ENCODE results near the gene GPRC5D.
A peak's percentile ranks its signal among the peaks of the same experiment; 100 is the strongest.

GPRC5D gene

DNA sequence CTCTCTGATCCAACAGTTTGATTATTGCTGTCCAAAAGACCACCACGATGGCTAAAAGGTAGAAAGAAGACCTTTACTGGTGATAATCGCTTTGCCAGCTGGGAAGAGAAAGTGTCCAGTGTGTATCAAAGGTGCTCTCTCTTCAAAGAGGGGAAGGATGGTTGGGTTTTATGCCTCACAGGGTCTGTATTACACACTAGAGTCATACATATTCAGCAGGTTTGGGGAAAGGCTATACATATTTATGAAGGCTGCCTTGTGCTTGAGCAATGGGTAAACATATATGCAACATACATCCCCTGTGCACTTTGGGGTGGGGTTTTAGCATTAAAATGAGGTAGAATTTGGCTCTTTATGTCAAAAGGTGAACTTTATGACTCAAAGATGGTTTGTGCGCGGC is 18.2 kb downstream of the GPRC5D start:
- no peak for DNase-seq

DNA sequence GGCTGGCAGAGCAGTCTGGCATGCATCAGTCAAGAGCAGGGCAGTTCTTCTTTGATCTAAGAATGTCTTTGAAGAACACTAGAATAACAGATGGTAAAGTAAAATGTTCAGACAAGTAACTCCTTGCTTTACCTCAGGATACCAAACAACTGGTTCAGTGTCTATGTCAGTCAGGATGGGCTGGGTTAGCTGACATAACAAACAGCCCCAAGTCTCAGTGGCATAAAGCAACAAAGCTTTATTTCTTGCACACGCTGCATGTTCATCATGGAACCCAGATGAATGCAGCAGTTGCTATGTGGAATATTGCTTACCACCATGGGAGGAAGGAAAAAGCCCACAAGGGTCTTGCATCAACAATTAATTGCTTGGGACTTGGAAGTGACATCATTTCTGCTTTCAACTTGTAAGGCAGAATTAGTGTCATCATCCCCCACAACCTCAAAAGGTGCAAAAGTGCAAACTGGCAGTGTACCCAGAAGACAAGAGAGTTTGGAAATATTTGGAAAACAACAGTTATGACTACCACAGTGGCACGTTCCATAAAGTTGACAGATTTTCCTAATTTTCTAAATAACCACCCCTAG is 21.2 kb downstream of the GPRC5D start:
- DNase-seq, result no peak

DNA sequence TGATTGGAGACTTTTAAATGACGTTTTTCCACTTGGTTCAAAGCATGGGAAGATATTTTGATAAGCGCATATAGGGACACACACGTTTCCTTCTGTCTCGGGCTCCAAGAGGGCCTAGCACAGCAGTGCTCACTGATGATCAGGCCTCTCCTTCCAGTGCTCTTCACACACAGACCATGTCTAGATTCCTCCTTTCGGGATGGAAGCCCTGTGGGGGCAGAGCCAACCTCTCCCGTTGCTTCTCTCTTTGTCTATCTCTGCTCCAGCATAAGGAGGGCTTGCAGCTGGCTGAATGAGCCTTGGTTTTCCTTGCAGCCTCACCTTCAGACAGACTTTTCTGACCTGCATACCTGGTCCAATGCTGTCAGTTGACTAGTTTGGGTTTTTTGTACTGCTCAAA is 22.3 kb downstream of the GPRC5D start:
- DNase-seq, result no peak

DNA sequence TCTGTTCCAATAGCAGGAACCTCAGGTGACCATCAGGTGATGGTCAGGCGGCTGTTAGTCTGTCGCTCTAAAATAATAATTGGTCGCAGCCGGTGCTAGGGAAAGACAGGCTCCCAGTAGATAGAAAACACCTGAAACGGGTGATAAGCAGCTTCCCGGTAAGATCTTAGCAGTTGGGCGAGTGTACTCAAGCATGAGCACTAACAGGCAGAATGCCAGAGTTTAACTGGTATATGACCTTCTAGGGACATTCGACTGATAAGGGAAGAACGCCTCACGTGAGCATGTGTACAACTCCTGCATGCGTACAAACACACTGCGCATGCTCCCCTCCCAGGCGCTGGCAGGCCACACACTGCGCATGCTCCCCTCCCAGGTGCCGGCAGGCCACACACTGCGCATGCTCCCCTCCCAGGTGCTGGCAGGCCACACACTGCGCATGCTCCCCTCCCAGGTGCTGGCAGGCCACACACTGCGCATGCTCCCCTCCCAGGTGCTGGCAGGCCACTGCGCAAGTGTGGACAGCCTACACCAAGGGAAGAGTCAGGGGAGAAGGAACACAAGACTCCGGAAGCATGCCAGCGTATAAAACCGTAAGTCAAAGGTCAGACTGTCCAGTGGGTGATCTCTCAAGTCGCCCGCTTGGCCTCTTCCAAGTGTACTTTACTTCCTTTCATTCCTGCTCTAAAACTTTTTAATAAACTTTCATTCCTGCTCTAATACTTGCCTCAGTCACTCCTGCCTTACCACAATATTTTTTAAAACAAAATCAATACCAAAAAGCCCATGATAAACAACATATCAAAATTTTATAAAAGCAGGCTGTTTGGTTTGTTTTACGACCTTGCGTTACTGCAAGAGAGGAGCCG is 24.5 kb downstream of the GPRC5D start:
- DNase-seq, result peak; percentile 68 to 71

DNA sequence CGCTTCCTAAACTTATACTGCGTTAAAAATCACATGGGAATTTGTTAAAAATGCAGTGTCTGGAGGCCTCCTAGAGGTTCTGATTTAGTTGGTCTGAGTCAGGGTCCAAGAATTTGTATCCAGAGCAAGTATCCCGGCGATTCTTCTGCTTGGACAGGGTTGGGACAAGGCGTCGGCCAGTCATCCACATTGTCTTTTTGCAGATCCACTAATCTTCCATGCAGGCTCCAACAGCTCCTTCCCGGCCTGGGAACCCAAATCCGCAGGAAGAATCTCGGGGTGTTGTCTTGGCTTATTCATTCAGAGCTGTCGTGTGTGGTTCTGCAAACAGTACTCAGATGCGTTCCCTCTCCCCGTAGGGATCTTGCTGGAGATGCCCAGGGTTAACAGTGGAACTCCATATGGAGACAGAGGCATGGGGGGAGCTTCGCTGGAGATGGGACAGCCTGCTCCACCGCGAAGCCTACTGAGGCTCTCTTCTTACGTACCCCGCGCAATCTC is 25.3 kb downstream of the GPRC5D start:
- no peak for DNase-seq

DNA sequence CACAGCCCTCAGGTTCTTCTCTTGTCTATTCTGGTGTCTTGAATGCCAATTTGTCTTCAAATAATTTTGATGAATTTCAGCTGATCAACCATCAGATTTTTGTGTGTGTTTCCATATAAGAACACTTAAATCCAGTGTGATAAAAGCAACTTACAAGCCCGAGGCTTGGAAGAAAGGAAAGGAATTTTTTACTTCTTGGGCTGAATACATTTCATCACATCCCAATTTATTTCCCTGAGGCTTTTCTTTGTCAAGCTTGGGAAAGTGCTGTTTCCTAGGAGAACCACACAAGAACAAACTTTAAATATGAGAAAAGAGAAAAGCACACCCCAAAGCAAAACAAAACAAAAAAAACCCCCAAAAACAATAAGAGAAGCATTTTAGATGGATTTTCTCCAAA is 26.6 kb downstream of the GPRC5D start:
- no peak for DNase-seq

DNA sequence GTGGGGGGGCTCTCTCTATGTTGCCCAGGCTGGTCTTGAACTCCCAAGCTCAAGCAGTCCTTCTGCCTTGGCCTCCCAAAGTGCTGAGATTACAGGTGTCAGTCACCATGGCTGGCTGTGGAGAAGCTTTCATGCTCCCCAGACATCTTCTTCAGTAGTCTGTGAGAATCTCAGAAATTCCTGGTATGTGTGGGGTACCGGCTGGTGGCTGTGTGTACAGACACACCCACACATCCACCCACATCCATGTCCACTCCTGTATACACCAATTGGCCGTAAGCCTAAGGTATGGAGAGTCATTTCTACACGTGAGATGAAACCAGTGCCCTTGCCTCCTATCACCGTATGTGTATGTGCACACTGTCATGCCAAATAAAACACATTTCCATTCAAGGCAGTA is 27.8 kb downstream of the GPRC5D start:
- no peak for DNase-seq

DNA sequence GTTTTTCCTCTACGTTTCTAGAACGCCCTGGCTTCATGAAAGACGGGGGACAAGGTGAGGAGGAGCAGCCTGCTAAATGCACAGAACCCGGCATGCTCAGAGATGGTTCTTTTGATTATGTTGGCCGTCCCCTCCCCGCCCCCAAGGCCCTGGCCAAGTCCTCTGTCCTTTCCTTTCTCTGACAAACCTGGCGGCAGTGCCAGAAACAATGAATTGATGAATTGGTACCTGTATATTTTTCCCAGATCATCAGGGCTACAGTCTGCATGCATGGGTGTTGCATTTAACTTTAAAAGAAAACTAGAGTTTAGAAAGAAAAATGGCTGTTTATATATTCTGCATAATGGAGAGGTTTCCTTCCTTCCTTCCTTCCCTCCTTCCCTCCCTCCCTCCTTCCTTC is 29.0 kb downstream of the GPRC5D start:
- DNase-seq, result no peak

DNA sequence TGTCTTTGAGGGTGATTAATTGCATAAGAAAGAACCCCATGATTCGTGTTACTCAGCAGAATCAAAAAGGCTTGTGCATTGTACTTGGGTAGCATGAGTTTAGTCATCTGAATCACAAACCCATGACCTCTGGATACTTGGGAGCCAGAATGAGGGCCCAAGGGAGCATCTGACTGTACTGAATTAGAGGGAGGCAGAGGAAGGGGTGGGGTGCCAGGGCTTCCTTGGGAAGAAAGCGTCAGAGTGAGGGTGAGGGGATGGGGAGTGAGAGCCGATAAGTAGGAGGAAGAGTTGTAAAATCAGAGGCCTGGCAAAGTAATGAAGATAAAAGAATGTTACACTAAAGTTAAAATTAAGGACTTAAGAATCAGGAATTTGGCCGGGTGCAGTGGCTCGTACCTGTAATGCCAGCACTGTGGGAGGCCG is 29.8 kb downstream of the GPRC5D start:
- no peak for DNase-seq

DNA sequence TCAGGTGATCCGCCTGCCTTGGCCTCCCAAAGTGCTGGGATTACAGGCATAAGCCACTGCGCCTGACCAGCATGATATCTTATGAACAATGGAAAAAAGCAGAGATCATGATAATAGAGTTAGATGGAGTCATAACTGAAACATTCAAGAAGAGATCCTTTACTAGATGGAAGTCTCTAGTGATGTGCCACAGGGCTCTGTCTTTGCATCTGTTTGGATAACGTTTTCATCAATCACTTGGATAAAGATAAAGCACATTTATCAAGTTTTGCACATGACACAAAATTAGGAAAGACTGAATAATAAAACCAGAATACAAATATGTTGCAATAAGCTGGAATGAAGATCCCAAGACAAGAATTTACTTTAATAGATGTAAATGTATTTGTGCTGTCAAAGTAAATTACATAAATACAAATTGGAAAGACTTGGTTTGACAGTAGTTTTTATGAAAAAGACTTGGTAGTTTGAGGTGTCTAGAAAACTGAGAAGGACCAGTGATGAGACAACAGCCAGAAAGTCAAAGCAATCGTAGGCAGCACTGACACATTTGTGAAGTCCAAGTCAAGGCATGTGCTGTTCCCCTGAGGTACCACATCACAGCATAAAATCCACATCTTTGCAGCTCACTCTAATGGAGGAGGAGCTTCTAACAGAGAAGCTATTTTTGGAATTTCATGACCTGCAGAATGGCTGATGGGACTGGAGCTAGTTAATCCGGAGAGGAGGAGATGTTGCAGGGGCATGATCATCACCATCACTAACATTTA is 32.1 kb downstream of the GPRC5D start:
- no peak for DNase-seq

DNA sequence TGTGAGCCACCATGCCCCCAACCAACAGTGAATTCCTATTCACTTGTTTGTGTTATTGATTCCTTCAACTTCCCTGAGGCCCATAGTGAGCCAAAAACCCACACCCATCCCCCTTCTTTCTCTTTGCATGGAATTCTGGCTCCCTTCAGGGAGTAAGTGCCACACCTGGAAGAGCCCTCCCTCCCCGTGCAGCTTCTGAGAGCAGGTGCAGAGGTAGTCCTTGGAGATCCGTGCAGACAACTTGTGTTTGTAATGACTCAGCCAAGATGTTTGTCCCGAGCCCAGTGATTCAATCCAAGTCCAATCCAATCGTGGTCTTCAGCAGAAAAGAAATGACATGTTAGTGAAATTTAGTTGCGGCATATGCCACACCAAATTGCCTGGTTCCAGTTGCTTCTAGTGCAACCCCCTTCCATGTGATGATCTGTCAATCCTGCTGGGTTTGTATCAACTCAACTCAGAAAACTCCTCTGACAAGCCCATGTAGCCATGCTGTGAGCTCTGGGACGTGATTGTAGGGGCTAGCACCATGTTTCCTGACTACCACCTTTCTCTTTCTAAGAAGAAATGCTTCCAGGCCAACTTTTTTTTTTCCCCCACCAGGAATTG is 33.1 kb downstream of the GPRC5D start:
- no peak for DNase-seq

DNA sequence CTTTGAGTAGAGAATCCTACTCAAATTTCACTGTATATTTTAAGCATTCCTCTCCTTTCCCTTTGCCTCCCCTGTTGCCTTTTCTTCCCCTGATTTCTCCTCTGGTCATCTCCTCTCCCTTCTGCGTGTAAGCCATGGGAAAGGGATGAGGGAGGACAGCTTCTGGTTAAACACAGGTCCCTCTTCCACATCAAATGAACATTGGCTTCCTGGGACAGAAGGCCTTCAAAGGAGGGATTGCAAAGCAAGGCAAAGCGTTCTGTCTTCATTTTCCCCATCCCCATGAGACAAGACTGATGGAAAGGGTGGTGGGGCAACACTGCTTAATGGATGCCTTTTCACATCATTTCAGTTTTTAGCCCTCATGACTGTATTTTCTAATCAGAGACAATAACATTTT is 34.5 kb downstream of the GPRC5D start:
- DNase-seq, result no peak

DNA sequence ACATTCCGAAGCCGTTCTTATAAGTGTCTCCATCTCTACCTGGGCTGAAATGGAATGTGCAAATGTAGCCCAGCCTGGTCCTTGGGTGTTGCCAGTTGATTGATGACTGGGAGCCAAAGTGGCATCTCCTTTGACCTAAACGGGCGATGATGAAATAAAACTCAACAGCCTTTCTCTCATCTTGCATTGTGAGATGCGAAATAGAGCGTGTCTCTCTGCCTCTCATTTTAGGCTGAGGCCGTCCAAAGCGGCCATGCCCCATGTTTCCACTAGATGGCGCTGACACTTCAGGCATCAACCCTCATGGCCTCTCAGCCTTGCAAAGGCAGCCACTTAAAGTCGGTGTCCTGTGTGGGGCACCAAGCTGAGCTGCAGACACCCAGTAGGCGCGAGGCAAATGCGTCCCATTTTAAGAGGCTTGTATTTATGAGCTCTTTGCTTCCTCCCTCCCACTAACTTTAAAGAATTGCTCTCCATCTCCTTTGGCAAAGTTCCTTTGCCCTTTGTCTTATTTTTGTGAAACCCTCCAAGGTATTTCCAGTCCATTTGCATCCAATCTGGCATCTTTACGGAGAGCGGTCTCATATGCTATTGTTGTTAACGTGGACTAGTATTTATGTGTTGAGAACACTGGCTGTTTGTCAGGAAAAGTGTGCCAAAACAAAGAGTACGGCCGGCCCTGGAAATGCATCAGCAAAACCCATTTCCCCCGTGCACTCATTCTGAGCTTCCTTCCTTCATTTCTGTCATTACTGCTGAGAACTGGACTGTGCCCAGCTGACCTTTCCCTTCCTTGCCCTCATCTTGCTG is 35.6 kb downstream of the GPRC5D start:
- DNase-seq, result peak; percentile 80 to 86

DNA sequence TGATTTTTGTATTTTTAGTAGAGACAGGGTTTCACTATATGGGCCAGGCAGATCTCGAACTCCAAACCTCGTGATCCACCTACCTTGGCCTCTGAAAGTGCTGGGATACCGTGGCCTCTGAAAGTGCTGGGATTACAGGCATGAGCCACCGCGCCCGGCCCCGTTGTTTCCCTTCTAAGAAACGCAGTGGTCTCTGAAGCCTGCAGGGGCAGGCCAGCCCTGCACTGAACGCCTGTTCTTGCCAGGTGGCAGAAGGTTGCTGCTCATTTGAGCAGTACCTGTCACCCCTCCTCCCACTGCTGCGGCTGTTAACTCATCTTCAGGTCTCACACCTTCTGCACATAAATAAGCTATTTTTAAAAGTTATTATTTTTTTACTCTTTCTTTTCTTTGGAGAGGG is 36.3 kb downstream of the GPRC5D start:
- no peak for DNase-seq

DNA sequence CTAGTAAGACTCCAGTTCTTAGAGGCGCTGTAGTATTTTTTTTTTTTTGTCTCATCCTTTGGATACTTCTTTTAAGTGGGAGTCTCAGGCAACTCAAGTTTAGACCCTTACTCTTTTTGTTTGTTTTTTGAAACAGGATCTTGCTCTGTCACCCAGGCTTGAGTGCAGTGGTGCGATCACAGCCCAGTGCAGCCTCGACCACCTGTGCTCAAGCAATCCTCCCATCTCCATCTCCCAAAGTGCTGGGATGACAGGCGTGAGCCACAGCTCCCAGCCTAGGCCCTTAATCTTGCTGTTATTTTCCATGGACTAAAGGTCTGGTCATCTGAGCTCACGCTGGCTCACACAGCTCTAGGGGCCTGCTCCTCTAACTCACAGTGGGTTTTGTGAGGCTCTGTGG is 39.3 kb downstream of the GPRC5D start:
- no peak for DNase-seq

DNA sequence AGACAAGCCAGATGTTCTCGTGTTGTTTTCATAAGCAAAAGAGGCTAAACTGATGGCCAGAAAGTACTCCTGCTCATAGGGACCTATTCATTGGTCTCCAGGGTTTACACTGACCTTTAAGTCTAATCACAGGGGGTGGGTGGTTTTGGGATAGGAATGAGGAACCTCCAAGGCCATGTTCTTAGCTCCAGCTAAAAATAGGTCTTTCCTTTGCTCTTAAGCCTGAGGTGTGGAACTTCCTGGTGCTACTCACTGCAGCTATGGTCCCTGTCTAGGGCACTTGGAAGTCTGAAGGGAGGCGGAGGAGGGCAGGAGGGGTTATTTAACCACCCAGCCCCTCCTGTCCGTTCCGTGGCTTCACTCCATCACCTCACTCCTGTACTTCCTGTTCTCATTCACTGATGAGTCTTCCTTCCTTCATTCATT is 42.0 kb downstream of the GPRC5D start:
- DNase-seq, result no peak

DNA sequence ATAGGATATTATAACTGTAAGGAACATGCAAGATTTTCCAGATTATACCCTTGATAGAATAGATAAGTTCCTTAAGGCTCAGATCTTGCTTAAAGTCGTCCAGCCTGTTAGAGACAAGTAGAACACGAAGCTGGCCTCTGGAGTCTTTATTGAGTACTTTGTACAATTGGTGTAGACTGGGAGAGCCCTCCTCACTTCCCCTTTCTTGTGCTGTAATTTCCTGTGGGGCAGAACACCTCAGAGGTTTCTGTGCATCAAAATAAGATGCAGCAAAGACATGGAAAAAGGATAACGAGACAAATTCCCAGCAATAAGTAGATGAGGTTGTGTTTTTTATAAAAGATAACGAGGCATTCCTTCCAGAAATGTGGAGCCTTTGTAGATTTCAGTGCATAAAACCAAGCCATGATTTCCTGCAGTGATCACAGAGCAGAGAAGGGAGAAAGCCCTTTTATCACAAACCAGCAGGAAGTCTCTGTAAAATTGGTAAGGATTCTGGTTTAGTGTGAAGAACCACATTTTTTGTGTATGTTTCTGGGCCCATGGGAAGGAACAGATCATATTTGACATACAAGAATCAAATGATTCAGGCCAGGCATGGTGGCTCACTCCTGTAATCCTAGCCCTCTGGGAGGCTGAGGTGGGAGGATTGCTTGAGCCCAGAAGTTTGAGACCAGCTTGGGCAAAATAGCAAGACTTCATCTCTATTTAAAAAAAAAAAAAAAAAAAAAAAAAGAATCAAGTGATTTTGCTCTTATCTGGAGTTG is 42.6 kb downstream of the GPRC5D start:
- DNase-seq, result no peak

DNA sequence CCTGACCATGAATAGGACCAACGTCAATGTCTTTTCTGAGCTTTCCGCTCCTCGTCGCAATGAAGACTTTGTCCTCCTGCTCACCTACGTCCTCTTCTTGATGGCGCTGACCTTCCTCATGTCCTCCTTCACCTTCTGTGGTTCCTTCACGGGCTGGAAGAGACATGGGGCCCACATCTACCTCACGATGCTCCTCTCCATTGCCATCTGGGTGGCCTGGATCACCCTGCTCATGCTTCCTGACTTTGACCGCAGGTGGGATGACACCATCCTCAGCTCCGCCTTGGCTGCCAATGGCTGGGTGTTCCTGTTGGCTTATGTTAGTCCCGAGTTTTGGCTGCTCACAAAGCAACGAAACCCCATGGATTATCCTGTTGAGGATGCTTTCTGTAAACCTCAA is 43.3 kb downstream of the GPRC5D start:
- DNase-seq, result no peak

DNA sequence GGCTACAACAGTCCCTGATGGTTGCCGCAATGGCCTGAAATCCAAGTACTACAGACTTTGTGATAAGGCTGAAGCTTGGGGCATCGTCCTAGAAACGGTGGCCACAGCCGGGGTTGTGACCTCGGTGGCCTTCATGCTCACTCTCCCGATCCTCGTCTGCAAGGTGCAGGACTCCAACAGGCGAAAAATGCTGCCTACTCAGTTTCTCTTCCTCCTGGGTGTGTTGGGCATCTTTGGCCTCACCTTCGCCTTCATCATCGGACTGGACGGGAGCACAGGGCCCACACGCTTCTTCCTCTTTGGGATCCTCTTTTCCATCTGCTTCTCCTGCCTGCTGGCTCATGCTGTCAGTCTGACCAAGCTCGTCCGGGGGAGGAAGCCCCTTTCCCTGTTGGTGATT is 43.7 kb downstream of the GPRC5D start:
- DNase-seq, result no peak

DNA sequence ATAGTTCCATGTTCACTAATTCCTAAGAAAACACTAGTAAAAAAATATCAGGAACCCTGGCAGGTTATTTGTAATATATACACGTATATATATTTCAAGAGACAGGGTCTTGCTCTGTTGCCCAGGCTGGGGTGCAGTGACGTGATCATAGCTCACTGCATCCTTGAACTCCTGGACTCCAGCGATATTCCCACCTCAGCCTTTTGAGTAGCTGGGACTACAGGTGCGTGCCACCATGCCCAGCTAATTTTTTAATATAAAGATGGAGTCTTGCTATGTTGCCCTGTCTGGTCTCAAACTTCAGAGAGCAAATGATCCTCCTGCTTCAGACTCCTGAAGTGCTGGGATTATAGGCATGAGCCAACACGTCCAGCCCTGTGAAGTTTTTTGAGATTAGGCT is 44.4 kb downstream of the GPRC5D start:
- DNase-seq, result no peak

Measured in CD4-positive, alpha-beta T cell treated with Interleukin-1 beta for 1 hour (primary cell).